Measurements from ENCODE around the gene MNAT1.

MNAT1 gene

DNA sequence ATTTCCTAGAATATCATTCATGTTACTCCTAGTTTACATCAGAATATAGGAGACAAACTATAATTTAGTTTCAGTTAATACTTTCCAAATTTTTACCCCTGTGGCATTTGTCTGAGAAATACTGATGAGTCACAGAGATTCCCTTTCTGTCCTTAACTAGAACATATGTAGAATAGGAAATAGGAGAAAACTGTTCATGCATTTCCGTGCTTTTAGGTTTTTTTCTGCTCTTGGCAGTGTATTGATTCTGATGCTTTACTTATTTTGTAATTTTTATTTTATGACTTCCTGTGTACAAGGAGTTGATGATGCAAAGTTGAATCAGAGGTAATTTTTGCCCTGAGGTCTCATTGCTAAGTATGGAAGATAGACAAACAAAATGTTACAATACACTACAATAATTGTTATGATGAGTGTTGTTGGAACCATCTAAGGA lies 23.0 kb downstream of the MNAT1 start:
- DNase-seq (ENCODE audit: low spot score), result peak; percentile 57
- ChIA-PET CTCF (no interaction called here), POLR2A (ENCODE audit: low non-redundant PET) (no interaction called here)
- H3K27ac ChIP-seq, result no peak overlapping the region
- TF ChIP-seq, protein P1, sequence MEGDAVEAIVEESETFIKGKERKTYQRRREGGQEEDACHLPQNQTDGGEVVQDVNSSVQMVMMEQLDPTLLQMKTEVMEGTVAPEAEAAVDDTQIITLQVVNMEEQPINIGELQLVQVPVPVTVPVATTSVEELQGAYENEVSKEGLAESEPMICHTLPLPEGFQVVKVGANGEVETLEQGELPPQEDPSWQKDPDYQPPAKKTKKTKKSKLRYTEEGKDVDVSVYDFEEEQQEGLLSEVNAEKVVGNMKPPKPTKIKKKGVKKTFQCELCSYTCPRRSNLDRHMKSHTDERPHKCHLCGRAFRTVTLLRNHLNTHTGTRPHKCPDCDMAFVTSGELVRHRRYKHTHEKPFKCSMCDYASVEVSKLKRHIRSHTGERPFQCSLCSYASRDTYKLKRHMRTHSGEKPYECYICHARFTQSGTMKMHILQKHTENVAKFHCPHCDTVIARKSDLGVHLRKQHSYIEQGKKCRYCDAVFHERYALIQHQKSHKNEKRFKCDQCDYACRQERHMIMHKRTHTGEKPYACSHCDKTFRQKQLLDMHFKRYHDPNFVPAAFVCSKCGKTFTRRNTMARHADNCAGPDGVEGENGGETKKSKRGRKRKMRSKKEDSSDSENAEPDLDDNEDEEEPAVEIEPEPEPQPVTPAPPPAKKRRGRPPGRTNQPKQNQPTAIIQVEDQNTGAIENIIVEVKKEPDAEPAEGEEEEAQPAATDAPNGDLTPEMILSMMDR (conservative IDR thresholded peaks at IDR 0.05; ENCODE audit: low read depth), result no peak

DNA sequence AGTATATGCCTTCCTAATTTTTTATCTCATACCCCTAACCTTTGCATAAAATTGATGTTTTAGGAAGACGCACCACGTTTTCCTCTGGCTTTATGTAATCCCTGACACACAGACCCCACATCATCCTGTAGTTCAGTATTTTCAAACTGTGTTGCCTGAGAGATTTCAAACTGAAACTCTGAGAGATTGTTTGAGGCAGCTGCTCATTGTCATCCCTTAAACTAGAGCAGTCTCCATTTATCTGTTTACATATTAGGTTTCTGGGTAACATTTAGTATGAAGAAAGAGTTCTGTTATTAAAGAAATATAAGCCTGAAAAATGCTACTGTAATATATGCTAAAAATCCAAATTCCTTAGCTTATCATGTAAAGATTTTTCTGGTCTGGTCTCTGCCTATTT lies 24.3 kb downstream of the MNAT1 start:
- TF ChIP-seq, protein P1 (conservative IDR thresholded peaks at IDR 0.05; ENCODE audit: low read depth), result no peak
- no peak overlapping the region for H3K27ac ChIP-seq
- no peak for DNase-seq (ENCODE audit: low spot score)
- CTCF ChIA-PET, result interaction anchor here (0.6 kb wide), 1 partner anchor 18 kb away, joined by 3 read pairs; no protein-coding TSS in a partner anchor
- POLR2A ChIA-PET (ENCODE audit: low non-redundant PET), result no interaction called here

DNA sequence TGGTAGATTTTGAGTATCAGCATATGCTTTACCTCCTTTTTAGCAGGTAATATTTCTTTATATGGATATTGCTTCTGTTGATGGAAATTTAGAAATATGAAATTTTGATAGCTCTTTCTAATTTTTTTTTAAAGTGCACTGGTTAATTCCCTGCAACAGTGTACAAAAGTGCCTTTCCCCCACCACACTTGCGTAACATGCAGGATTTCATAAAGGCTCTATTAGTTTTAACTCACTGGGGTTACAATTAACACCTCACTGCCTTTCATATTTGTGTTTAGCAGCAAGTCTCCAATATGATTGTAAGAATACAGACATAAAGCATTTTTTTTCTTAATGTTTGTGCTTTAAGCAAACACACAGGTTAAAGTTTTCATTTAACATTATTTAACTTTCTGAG lies 25.6 kb downstream of the MNAT1 start:
- TF ChIP-seq, protein P1 (conservative IDR thresholded peaks at IDR 0.05; ENCODE audit: low read depth), result no peak
- DNase-seq (ENCODE audit: low spot score), result no peak
- ChIA-PET POLR2A (ENCODE audit: low non-redundant PET) (no interaction called here), CTCF (interaction anchor here (0.5 kb wide), 1 partner anchor 15 kb away, joined by 3 read pairs; no protein-coding TSS in a partner anchor)
- H3K27ac ChIP-seq, result no peak overlapping the region

DNA sequence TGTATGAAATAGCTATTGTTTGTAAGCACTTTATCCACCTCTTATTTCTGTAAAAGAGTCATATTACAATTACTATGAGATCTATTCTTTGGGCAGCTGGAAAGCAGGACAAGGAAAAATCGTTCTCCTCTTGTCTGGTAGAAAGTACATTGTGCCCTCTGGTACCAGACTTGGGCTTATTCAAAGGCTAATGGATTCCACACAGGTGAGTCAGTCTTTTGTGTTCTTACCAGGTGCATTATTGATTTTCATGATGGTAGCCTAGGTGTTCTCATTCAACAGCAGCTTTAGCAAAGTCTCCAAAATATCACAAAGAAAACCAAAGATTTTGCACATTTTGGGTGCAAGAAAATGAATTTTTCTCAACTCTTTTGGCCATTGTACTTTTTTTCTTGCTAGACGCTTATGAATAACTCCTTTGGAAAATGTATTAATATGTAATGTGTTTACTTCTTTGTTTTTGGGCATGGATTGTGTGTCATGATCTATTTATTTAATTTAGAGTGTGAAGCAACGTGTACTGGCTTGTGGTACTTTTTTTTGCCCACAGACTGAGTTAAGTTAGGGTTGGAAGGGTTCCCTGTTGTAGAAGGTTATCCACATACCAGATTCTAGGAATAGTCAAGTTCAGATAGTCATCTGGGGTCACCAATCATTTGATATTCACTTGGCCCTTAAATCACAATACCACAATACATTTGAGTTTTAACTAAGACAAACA lies 26.2 kb downstream of the MNAT1 start:
- peak; percentile 83 for DNase-seq (ENCODE audit: low spot score)
- TF ChIP-seq, protein P1 (conservative IDR thresholded peaks at IDR 0.05; ENCODE audit: low read depth), result no peak
- CTCF ChIA-PET, result interaction anchor here (0.5 kb wide), 1 partner anchor 14 kb away, joined by 3 read pairs; no protein-coding TSS in a partner anchor
- H3K27ac ChIP-seq, result no peak overlapping the region
- POLR2A ChIA-PET (ENCODE audit: low non-redundant PET), result no interaction called here

DNA sequence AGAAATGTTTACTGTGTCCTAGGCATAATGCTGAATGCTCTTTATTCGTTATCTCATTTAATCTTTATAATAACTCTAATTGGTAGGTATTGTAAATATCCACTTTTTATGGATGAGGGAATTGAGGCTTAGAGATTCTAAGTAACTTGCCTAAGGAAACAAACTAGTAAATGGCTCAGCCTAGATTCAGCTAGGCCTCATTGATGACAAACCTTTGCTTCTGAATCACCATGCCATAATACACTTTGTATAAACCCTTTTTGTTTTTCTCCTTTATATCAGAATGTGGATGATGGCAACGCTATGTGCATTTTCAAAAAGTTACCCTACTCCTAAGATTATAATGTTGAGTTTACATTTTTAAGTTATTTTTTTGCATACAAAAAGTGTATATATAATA lies 34.0 kb downstream of the MNAT1 start:
- DNase-seq (ENCODE audit: low spot score), result no peak
- no peak overlapping the region for H3K27ac ChIP-seq
- ChIA-PET CTCF (no interaction called here), POLR2A (ENCODE audit: low non-redundant PET) (no interaction called here)
- TF ChIP-seq, protein P1 (conservative IDR thresholded peaks at IDR 0.05; ENCODE audit: low read depth), result no peak

DNA sequence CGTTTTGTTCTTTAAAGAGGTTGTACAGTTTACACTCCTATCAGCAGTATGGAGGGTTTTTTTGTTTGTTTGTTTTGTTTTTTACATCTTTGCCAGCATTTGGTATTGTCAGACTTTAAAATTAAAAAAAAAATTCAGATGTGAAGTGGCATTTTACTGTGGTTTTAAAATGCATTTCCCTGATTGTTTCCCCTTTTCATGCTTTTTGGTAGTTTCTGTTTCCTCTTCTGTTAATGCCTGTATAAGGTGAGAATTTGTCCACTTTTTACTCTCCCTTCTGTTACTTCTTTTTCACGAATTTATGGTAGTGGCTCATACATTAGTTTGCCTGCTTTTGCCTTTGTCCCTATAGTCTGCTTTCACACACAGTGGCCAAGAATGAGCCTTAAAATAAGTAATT lies 36.6 kb downstream of the MNAT1 start:
- POLR2A ChIA-PET (ENCODE audit: low non-redundant PET), result no interaction called here
- DNase-seq (ENCODE audit: low spot score), result no peak
- TF ChIP-seq, protein P1 (conservative IDR thresholded peaks at IDR 0.05; ENCODE audit: low read depth), result no peak
- CTCF ChIA-PET, result no interaction called here
- no peak overlapping the region for H3K27ac ChIP-seq

All from RWPE1 (cell line).